ENCODE data around the gene ZPR1. TPM values are rescaled to one million over a fixed set of nuclear protein-coding genes. Genes with fewer than 3 reads are reported as not detected.

ZPR1 gene
- total RNA-seq, 1 experiment from 2014 or later = 75.0 TPM

GRCh38 chr11:116791813-116792143, 4.0 kb upstream of the ZPR1 start, which contains the start of gene APOA5:
Gene APOA5, minus strand, starts transcription at chr11:116791879. Its CDS starts 19 bp downstream, at chr11:116791860.
- Histone ChIP-seq H3K4me3 (ENCODE audit: insufficient read depth, low read depth, low read length) (no peak within 1 kb of the TSS), H3K36me3 (replicated peaks; ENCODE audit: control insufficient read depth, insufficient read depth, low read length) (no peaks in the 10 kb centered on the region), H3K27me3 (ENCODE audit: control insufficient read depth, insufficient read depth, low read length) (peaks cover 6% of the 10 kb centered on the region)
- no peak for DNase-seq

GRCh38 chr11:116791002-116791812, 3.4 kb upstream of the ZPR1 start:
- Histone ChIP-seq H3K27me3 (ENCODE audit: control insufficient read depth, insufficient read depth, low read length) (peaks cover 6% of the 10 kb centered on the region), H3K36me3 (replicated peaks; ENCODE audit: control insufficient read depth, insufficient read depth, low read length) (peaks cover 3% of the 10 kb centered on the region), H3K4me3 (ENCODE audit: insufficient read depth, low read depth, low read length) (no peak overlapping the region)
- DNase-seq = peak; percentile 95

- Histone ChIP-seq H3K4me3 (ENCODE audit: insufficient read depth, low read depth, low read length) (no peak overlapping the region), H3K36me3 (replicated peaks; ENCODE audit: control insufficient read depth, insufficient read depth, low read length) (peaks cover 9% of the 10 kb centered on the region), H3K27me3 (ENCODE audit: control insufficient read depth, insufficient read depth, low read length) (peaks cover 6% of the 10 kb centered on the region)
- DNase-seq = peak; percentile 35
These were observed 2.6 kb upstream of the ZPR1 start for GRCh38 chr11:116790167-116791001.

GRCh38 chr11:116788975-116789374, 1.2 kb upstream of the ZPR1 start:
- Histone ChIP-seq H3K4me3 (ENCODE audit: insufficient read depth, low read depth, low read length) (no peak overlapping the region), H3K36me3 (replicated peaks; ENCODE audit: control insufficient read depth, insufficient read depth, low read length) (peaks cover 22% of the 10 kb centered on the region), H3K27me3 (ENCODE audit: control insufficient read depth, insufficient read depth, low read length) (peaks cover 6% of the 10 kb centered on the region)
- no peak for DNase-seq

GRCh38 chr11:116788534-116788933, 711 bp upstream of the ZPR1 start:
- H3K27me3 ChIP-seq (ENCODE audit: control insufficient read depth, insufficient read depth, low read length) = peaks cover 6% of the 10 kb centered on the region
- peaks cover 25% of the 10 kb centered on the region for H3K36me3 ChIP-seq (replicated peaks; ENCODE audit: control insufficient read depth, insufficient read depth, low read length)
- H3K4me3 ChIP-seq (ENCODE audit: insufficient read depth, low read depth, low read length) = peak overlapping the region; percentile 64
- DNase-seq = no peak

GRCh38 chr11:116787436-116787785, 412 bp downstream of the ZPR1 start:
- Histone ChIP-seq H3K36me3 (replicated peaks; ENCODE audit: control insufficient read depth, insufficient read depth, low read length) (peaks cover 35% of the 10 kb centered on the region), H3K4me3 (ENCODE audit: insufficient read depth, low read depth, low read length) (peak overlapping the region; percentile 64), H3K27me3 (ENCODE audit: control insufficient read depth, insufficient read depth, low read length) (peaks cover 6% of the 10 kb centered on the region)
- peak; percentile 29 for DNase-seq

GRCh38 chr11:116786966-116787365, 857 bp downstream of the ZPR1 start:
- H3K36me3 ChIP-seq (replicated peaks; ENCODE audit: control insufficient read depth, insufficient read depth, low read length) = peaks cover 39% of the 10 kb centered on the region
- peaks cover 6% of the 10 kb centered on the region for H3K27me3 ChIP-seq (ENCODE audit: control insufficient read depth, insufficient read depth, low read length)
- DNase-seq = no peak
- H3K4me3 ChIP-seq (ENCODE audit: insufficient read depth, low read depth, low read length) = peak overlapping the region; percentile 64

GRCh38 chr11:116786326-116786725, 1.5 kb downstream of the ZPR1 start:
- no peak overlapping the region for H3K4me3 ChIP-seq (ENCODE audit: insufficient read depth, low read depth, low read length)
- DNase-seq = no peak
- H3K36me3 ChIP-seq (replicated peaks; ENCODE audit: control insufficient read depth, insufficient read depth, low read length) = peaks cover 40% of the 10 kb centered on the region
- peaks cover 5% of the 10 kb centered on the region for H3K27me3 ChIP-seq (ENCODE audit: control insufficient read depth, insufficient read depth, low read length)

- no peaks in the 10 kb centered on the region for H3K27me3 ChIP-seq (ENCODE audit: control insufficient read depth, insufficient read depth, low read length)
- DNase-seq = no peak
- peaks cover 50% of the 10 kb centered on the region for H3K36me3 ChIP-seq (replicated peaks; ENCODE audit: control insufficient read depth, insufficient read depth, low read length)
- no peak overlapping the region for H3K4me3 ChIP-seq (ENCODE audit: insufficient read depth, low read depth, low read length)
These were observed 5.1 kb downstream of the ZPR1 start for GRCh38 chr11:116782728-116783127.

GRCh38 chr11:116778556-116778955, 9.3 kb downstream of the ZPR1 start:
- peaks cover 27% of the 10 kb centered on the region for H3K36me3 ChIP-seq (replicated peaks; ENCODE audit: control insufficient read depth, insufficient read depth, low read length)
- DNase-seq = no peak
- H3K4me3 ChIP-seq (ENCODE audit: insufficient read depth, low read depth, low read length) = no peak overlapping the region
- no peaks in the 10 kb centered on the region for H3K27me3 ChIP-seq (ENCODE audit: control insufficient read depth, insufficient read depth, low read length)

- no peaks in the 10 kb centered on the region for H3K27me3 ChIP-seq (ENCODE audit: control insufficient read depth, insufficient read depth, low read length)
- H3K36me3 ChIP-seq (replicated peaks; ENCODE audit: control insufficient read depth, insufficient read depth, low read length) = peaks cover 13% of the 10 kb centered on the region
- no peak overlapping the region for H3K4me3 ChIP-seq (ENCODE audit: insufficient read depth, low read depth, low read length)
These were observed 10.8 kb downstream of the ZPR1 start for GRCh38 chr11:116777056-116777455.

GRCh38 chr11:116776522-116776984, 11.3 kb downstream of the ZPR1 start:
- no peak for DNase-seq
- Histone ChIP-seq H3K36me3 (replicated peaks; ENCODE audit: control insufficient read depth, insufficient read depth, low read length) (peaks cover 11% of the 10 kb centered on the region), H3K4me3 (ENCODE audit: insufficient read depth, low read depth, low read length) (no peak overlapping the region), H3K27me3 (ENCODE audit: control insufficient read depth, insufficient read depth, low read length) (no peaks in the 10 kb centered on the region)

More at GRCh38 chr11:116777056-116777455, 10.8 kb downstream of the ZPR1 start:
- no peak for DNase-seq

GRCh38 chr11:116775975-116776374, 11.8 kb downstream of the ZPR1 start:
- DNase-seq = no peak
- H3K36me3 ChIP-seq (replicated peaks; ENCODE audit: control insufficient read depth, insufficient read depth, low read length) = peaks cover 10% of the 10 kb centered on the region
- no peak overlapping the region for H3K4me3 ChIP-seq (ENCODE audit: insufficient read depth, low read depth, low read length)
- H3K27me3 ChIP-seq (ENCODE audit: control insufficient read depth, insufficient read depth, low read length) = no peaks in the 10 kb centered on the region

- Histone ChIP-seq H3K27me3 (ENCODE audit: control insufficient read depth, insufficient read depth, low read length) (no peaks in the 10 kb centered on the region), H3K4me3 (ENCODE audit: insufficient read depth, low read depth, low read length) (no peak overlapping the region), H3K36me3 (replicated peaks; ENCODE audit: control insufficient read depth, insufficient read depth, low read length) (peaks cover 8% of the 10 kb centered on the region)
- DNase-seq = peak; percentile 29
These were observed 13.2 kb downstream of the ZPR1 start for GRCh38 chr11:116774661-116775060.
